NCI-H446 (cell line): ENCODE measurements around the gene HEATR5B.
"Not testable (repeated sequence)": the region's sequence is repeated elsewhere in the genome, so short reads cannot be mapped to it uniquely, and the experiment has no call there.

Experiments used
- DNase-seq, 2 experiments: peaks; one replicate each; lab custom pipeline; 2025; lab: John Stamatoyannopoulos, UW

The HEATR5B gene

GRCh38 chr2:37061776-37062175, 22.4 kb downstream of the HEATR5B start:
- no peak for DNase-seq

DNA sequence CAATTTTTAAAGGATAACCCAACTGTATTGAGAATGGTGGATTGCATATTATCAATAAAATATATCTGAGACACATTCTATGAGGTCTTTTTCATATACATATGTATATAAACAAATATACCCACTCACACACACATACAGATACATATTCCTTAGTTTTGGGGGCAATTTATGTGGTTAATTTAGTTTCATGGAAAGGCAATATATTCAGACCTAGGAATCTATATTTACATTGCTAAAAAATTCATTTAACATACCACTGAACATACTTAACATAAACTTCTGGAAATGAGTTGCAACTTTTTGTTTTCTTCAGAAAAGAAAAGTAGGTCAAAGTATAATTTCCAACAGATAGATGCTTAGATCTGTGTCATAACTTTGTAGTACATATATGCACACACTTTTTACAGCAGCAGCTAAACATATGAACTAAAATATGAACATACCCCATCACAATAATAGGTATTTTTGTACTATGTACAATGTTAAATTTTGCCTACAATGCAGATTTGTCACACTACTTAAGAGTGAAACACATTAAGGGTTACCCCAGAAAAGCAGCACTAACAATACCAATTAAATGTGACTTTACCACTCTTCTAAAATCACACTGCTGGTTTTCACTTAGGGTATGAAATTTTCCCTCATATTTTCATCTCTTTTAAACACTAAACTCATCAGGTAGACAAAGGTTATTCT, 23.0 kb downstream of the HEATR5B start:
- no peak for DNase-seq

- no peak for DNase-seq
Observed at GRCh38 chr2:37060446-37060845, 23.7 kb downstream of the HEATR5B start.

DNA sequence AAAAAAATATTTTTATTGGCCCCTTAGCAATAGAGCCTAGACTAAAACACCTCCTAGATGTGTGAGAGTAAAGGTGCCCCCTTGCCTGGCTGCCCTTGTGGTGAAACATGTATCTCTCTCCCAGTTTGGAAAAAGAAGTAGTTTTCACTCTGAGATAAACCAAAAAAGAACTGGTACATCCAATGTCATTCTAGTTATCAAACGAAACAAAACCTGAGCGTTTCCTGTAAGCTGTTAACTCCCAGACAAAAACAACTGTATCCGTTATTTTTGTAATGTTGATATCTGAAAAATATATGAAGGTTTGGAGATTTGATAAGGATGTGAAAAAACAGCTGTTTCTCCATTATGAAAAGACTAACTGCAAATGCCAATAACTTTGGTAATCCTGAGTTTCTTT, 24.3 kb downstream of the HEATR5B start:
- DNase-seq = no peak

- no peak for DNase-seq
Observed at GRCh38 chr2:37052600-37053332, 31.4 kb downstream of the HEATR5B start.

- DNase-seq = no peak
Observed at GRCh38 chr2:37039580-37039979, 44.6 kb downstream of the HEATR5B start.

GRCh38 chr2:37037771-37038170, 46.4 kb downstream of the HEATR5B start:
- no peak for DNase-seq

- DNase-seq = no peak
Observed at GRCh38 chr2:37029758-37030157, 54.4 kb downstream of the HEATR5B start.

DNA sequence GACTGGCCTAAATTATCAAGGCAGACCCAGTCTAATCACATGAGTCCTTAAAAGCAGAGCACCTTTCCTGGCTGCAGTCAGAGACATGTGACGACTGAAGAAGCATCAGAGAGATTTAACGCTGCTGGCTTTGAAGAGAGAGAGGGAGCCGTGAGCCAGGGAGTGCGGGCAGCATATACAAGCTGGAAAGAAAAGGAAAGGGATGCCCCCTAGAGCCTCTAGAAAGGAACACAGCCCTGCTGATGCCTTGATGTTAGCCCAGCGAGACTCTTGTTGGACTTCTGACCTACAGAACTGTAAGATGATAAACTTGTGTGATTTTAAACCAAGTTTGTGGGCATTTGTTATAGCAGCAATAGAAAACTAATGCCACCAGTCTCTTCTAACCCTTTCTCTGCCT, 58.1 kb downstream of the HEATR5B start:
- no peak for DNase-seq

DNA sequence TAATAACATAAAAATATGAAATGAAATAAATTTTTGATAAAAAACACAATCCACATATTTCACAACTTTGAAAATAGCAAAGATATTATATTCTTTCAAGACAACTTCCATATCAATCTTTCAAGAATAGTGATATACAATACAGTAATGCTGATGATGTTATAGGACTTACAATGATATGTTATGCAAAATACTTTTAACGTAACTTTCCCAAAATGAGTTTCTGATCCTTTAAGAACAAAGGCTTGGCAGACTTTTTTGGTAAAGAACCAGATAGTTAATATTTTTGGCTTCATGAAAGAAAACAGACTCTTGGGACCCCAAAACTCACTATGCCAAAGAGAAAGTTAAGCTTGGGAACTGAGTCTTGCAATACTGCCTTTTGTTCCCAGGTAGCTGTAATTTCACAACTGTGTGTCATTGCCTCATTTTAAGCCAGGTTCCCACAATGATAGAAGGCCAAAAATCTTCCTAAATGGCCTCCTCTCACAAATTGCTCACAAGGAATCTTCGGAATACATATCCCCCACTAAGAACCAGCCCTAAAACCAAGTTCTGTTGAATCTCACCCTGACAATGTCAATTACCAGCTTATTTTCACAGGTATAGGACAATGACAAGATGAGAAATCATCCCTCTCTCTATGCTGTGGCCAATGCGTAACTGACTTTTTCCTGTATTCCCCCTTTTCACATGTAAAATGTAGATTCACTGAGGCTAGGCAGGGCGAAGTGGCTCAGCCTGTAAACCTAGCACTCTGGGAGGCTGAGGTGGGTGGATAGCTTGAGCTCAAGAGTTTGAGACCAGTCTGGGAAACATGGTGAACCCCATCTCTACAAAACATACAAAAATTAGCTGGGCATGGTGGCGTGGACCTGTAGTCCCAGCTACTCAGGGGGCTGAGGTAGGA, 63.0 kb downstream of the HEATR5B start:
- DNase-seq = no peak

- DNase-seq = no peak
Observed at GRCh38 chr2:37020212-37020886, 63.8 kb downstream of the HEATR5B start.

- DNase-seq = no peak
Observed at GRCh38 chr2:37013315-37013641, 70.9 kb downstream of the HEATR5B start.

DNA sequence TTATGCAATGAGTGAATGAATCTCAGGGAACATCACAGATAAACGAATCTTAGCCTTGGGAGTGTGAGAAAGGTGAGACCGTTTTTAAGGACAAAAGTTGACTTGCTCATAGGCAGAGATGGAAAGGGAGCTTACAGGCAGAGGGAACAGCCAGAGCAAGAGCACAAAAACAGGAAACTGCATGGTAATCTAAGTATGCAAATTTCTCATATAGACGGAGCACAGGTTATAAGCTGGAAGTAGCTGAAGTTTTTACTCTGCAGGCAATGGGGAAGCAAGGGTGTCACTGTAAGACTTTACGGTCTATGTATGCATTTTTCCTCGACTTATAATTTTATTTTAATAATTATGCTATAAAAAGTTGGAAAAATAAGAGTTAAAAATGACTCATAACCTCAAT, 73.0 kb downstream of the HEATR5B start:
- no peak for DNase-seq

- no peak for DNase-seq
Observed at GRCh38 chr2:37005118-37005868, 78.9 kb downstream of the HEATR5B start.

GRCh38 chr2:37000988-37001556, 83.1 kb downstream of the HEATR5B start:
- DNase-seq = no peak

- no peak for DNase-seq
Observed at GRCh38 chr2:37000318-37000717, 83.9 kb downstream of the HEATR5B start.

- not testable (repeated sequence) for DNase-seq
Observed at GRCh38 chr2:36999416-36999815, 84.8 kb downstream of the HEATR5B start.

GRCh38 chr2:36993841-36994620, 90.1 kb downstream of the HEATR5B start:
- DNase-seq = no peak

- no peak for DNase-seq
Observed at GRCh38 chr2:36988008-36988407, 96.2 kb downstream of the HEATR5B start.

GRCh38 chr2:36982467-36982866, 101.7 kb downstream of the HEATR5B start:
- DNase-seq = no peak
